Measurements from ENCODE around the gene OSGIN1.
A peak's percentile ranks its signal among the peaks of the same experiment; 100 is the strongest.

Gene OSGIN1

GRCh38 chr16:83952940-83953795, at the start of gene OSGIN1:
TSS of gene OSGIN1 (plus strand) at chr16:83953240. CDS start at chr16:83957672, 4,432 bp downstream.
- peak; percentile 19 for DNase-seq

GRCh38 chr16:83903751-83904150, 49.3 kb upstream of the OSGIN1 start:
- DNase-seq: no peak

- DNase-seq: no peak
Measured at GRCh38 chr16:83906683-83907082, 46.4 kb upstream of the OSGIN1 start.

GRCh38 chr16:83907111-83907510, 45.9 kb upstream of the OSGIN1 start:
- no peak for DNase-seq

- DNase-seq: no peak
Measured at GRCh38 chr16:83907631-83908250, 45.3 kb upstream of the OSGIN1 start.

GRCh38 chr16:83908798-83909197, 44.2 kb upstream of the OSGIN1 start:
- DNase-seq: no peak

- DNase-seq: no peak
Measured at GRCh38 chr16:83911290-83911689, 41.8 kb upstream of the OSGIN1 start.

GRCh38 chr16:83912519-83913244, 40.4 kb upstream of the OSGIN1 start:
- no peak for DNase-seq

GRCh38 chr16:83913245-83913633, 39.8 kb upstream of the OSGIN1 start:
- DNase-seq: no peak

- no peak for DNase-seq
Measured at GRCh38 chr16:83914091-83914710, 38.8 kb upstream of the OSGIN1 start.

GRCh38 chr16:83915081-83915480, 38.0 kb upstream of the OSGIN1 start:
- DNase-seq: no peak

GRCh38 chr16:83915491-83915890, 37.5 kb upstream of the OSGIN1 start:
- no peak for DNase-seq

GRCh38 chr16:83917152-83918120, 35.6 kb upstream of the OSGIN1 start:
- DNase-seq: no peak

GRCh38 chr16:83920894-83921491, 32.0 kb upstream of the OSGIN1 start:
- DNase-seq: no peak

- no peak for DNase-seq
Measured at GRCh38 chr16:83923581-83924365, 29.3 kb upstream of the OSGIN1 start.

GRCh38 chr16:83924686-83925085, 28.4 kb upstream of the OSGIN1 start:
- DNase-seq: no peak

GRCh38 chr16:83925095-83925905, 27.7 kb upstream of the OSGIN1 start:
- DNase-seq: no peak

- DNase-seq: no peak
Measured at GRCh38 chr16:83925957-83926725, 26.9 kb upstream of the OSGIN1 start.

Data from NCI-H748 treated with DMSO at 0.1 percent for 48 hours (cell line).